ENCODE results near the gene HELT.
"Not testable (repeated sequence)": the region's sequence is repeated elsewhere in the genome, so short reads cannot be mapped to it uniquely, and the experiment has no call there.

HELT gene

DNA sequence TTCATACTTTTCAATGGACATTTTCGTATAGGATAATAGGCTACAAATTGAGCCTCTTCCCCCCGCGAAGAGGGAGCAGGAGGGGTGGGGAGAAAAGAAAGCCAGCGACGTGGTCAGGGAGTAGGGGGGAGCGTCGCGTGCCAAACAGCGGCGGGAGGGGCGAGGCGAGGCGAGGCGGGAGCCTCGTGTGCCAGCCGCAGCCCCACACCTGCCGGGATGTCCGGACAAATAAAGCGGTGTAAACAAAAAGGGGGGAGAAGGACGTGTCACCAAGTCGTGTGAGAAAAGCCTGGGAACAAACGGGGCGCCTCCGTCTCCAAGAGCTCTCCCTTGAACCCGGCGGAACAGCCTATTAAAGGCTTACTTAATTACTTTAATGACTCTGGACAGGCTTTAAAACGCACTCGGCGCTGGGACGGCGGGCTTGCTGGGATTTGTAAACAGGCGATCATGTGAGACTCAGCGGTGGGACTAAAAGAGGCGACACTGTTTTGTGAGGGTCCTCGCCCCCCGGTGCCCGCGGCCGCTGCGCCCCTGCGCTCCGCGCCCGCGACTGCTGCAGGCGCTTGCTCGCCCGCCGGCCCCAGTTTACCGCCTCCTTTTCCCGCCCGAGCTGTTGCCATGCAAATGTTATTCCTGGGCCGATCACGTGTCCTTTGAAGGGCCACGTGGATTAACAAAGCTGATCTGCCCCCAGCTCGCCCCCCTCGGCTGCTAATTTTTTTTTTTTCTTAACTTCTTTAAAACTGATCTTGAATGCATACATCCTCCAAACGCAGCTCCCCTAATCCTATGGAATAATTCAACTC lies at the start of gene HELT:
Gene HELT (plus strand): TSS at position 527 of the 809 bp plus-strand sequence. CDS start 439 bp downstream, outside the sequence.
- FAIRE-seq (no peak), DNase-seq (ENCODE audit: insufficient read length, low spot score) (no peak)
- no peak for TF ChIP-seq POLR2A (IDR thresholded peaks at IDR 0.05; ENCODE audit: low read depth, low read length)

DNA sequence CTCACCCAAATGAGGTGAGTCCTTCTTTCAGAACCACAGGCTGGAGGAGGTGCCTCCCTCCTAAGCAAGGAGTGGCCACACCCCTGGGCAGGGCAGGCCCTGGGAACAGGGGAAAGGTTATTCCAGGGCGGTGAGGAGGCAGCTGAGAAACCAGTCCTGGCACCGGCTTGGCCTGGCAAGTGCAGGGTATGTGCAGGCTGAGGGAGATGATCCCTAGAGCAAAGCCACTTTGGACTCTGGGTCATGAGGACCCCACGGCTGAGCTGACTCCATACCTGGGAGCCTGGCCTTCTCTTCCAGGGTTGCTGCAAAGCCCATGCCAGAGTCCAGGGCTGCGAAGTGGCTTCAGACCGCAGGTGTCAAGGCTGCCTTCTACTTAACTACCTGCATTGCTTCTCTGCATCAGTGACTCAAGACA lies 49.5 kb upstream of the HELT start:
- no peak for TF ChIP-seq POLR2A (IDR thresholded peaks at IDR 0.05; ENCODE audit: low read depth, low read length)
- no peak for FAIRE-seq
- no peak for DNase-seq (ENCODE audit: insufficient read length, low spot score)

GRCh38 chr4:184969610-184970009 lies 48.7 kb upstream of the HELT start:
- FAIRE-seq, result no peak
- TF ChIP-seq POLR2A (IDR thresholded peaks at IDR 0.05; ENCODE audit: low read depth, low read length), result no peak
- no peak for DNase-seq (ENCODE audit: insufficient read length, low spot score)

- DNase-seq (ENCODE audit: insufficient read length, low spot score), result no peak
- FAIRE-seq, result no peak
- no peak for TF ChIP-seq POLR2A (IDR thresholded peaks at IDR 0.05; ENCODE audit: low read depth, low read length)
These were observed 45.3 kb upstream of the HELT start for GRCh38 chr4:184972991-184973390.

DNA sequence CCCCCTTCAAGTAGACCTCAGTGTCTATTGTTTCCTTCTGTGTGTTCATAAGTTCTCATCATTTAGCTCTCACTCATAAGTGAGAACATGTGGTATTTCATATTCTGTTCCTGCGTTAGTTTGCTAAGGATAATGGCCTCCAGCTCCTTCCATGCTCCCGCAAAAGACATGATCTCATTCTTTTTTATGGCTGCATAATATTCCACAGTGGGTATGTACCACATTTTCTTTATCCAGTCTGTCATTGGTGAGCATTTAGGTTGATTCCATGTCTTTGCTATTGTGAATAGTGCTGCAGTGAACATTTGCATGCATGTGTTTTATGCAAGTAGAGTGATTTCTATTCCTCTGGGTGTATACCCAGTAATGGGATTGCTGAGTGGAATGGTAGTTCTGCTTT lies 41.9 kb upstream of the HELT start:
- not testable (repeated sequence) for FAIRE-seq; DNase-seq (ENCODE audit: insufficient read length, low spot score)

DNA sequence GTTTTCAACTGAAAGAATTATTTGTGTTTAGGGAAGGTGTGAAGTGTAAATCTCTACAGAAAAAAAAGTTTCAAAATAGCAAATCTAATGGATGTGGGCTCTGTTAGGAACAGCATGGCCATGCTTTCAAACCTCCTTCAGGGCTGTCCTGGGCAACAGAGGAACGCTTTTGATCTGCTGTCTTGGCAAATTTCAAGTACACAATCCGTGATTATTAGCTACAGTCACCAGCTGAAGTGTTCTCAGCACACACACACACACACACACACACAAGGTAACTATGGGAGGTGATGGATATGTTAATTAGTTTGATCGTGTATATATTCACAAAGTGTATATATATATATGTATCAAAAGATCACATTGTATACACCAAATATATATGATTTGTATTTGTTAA lies 40.5 kb upstream of the HELT start:
- TF ChIP-seq POLR2A (IDR thresholded peaks at IDR 0.05; ENCODE audit: low read depth, low read length), result no peak
- no peak for FAIRE-seq
- DNase-seq (ENCODE audit: insufficient read length, low spot score), result no peak

DNA sequence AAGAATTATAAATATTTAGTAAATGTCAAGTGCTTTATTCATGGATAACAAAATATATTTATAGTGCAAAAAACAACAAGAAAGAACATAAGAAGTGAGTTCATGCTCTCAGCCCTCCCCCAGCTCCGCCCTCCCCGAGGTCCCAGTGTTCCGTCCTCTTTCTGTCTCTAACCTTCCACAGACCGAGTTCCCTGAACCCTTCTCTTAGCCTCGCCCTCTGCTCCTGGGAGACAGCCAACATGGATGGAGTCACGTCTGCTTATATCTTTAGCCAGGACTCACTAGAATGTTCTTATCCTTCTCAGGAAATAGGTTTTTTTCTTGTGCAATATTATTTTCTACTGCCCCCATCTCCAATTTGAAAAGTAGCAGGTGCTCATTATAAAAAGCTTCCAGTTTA lies 40.1 kb upstream of the HELT start:
- DNase-seq (ENCODE audit: insufficient read length, low spot score), result no peak
- no peak for TF ChIP-seq POLR2A (IDR thresholded peaks at IDR 0.05; ENCODE audit: low read depth, low read length)
- FAIRE-seq, result no peak

DNA sequence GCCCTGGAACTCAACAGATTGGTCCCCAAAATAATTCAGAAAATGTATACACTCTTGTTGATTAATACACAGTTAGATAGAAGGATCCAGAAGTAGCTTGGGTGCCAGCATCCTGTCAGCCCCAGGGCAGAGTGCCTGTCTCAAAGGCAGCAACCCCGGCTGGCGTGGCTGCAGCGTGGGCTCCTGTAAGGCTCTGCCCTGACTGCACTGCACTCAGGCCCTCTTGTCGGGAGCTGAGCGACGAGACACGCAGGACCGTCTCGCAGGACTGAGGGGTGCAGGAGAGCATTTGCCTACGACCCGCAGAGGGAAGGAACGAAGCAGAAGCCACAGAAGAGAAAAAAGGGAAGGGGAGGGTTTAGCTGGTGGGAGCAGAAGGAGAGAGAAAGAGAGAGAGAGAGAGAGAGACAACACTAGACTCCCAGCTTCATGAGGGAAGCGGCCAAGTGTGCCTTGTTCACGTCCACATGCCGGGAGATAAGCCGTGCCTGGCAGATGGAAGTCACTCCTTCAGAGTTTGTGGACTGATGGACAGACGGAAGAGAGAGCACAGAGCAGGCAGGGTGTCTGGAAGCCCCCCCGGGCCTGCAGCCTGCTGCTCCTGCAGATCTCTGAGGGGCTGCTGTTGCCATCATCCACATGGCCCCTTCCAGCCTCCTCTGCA lies 38.7 kb upstream of the HELT start:
- no peak for TF ChIP-seq POLR2A (IDR thresholded peaks at IDR 0.05; ENCODE audit: low read depth, low read length)
- FAIRE-seq (no peak), DNase-seq (ENCODE audit: insufficient read length, low spot score) (no peak)

GRCh38 chr4:184980261-184980660 lies 38.0 kb upstream of the HELT start:
- TF ChIP-seq POLR2A (IDR thresholded peaks at IDR 0.05; ENCODE audit: low read depth, low read length), result no peak

GRCh38 chr4:184983672-184984356 lies 34.5 kb upstream of the HELT start:
- FAIRE-seq (no peak), DNase-seq (ENCODE audit: insufficient read length, low spot score) (peak; percentile 43)
- TF ChIP-seq POLR2A (IDR thresholded peaks at IDR 0.05; ENCODE audit: low read depth, low read length), result no peak

More at GRCh38 chr4:184980261-184980660, 38.0 kb upstream of the HELT start:
- FAIRE-seq (no peak), DNase-seq (ENCODE audit: insufficient read length, low spot score) (no peak)

DNA sequence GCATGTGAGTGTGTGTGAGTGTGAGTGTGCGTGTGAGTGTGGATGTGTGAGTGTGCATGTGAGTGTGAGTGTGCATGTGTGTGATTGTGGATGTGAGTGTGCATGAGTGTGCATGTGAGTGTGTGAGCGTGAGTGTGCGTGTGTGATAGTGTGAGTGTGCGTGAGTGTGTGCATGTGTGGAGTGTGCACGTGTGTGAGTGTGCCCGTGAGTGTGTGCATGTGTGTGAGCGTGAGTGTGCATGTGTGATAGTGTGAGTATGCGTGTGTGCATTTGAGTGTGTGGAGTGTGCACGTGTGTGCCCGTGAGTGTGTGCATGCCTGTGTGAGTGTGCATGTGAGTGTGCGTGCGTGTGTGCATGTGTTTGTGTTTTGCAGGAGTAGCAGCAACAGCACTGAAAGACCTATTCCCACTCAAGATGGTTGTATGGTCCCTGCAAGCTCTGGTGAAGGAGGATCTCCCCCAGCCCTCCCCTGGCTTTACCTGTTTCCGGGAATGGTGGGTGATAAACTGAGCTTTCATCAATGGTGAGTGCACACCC lies 30.7 kb upstream of the HELT start:
- TF ChIP-seq POLR2A (IDR thresholded peaks at IDR 0.05; ENCODE audit: low read depth, low read length), result no peak
- FAIRE-seq, result no peak
- no peak for DNase-seq (ENCODE audit: insufficient read length, low spot score)

GRCh38 chr4:184988611-184989010 lies 29.7 kb upstream of the HELT start:
- DNase-seq (ENCODE audit: insufficient read length, low spot score), result no peak
- no peak for TF ChIP-seq POLR2A (IDR thresholded peaks at IDR 0.05; ENCODE audit: low read depth, low read length)
- no peak for FAIRE-seq

GRCh38 chr4:184989283-184989682 lies 29.0 kb upstream of the HELT start:
- DNase-seq (ENCODE audit: insufficient read length, low spot score), result not testable (repeated sequence)

DNA sequence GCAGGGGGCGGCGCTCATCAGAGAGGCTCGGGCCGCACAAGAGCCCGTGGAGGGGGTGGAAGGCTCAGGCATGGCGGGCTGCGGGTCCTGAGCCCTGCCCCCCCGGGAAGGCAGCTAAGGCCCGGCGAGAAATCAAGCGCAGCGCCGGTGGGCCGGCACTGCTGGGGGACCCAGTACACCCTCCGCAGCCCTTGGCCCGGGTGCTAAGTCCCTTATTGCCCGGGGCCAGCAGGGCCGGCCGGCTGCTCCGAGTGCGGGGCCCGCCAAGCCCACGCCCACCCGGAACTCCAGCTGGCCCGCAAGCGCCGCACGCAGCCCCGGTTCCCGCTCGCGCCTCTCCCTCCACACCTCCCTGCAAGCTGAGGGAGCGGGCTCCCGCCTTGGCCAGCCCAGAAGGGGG lies 28.2 kb upstream of the HELT start:
- not testable (repeated sequence) for FAIRE-seq; DNase-seq (ENCODE audit: insufficient read length, low spot score)

More at GRCh38 chr4:184989283-184989682, 29.0 kb upstream of the HELT start:
- FAIRE-seq, result not testable (repeated sequence)

Measured in H54 (cell line).